AG09319 (cell line): ENCODE measurements around the gene RPL32.
"Not testable (repeated sequence)": the region's sequence is repeated elsewhere in the genome, so short reads cannot be mapped to it uniquely, and the experiment has no call there.

Experiments used
- DNase-seq: peaks from one replicate; pipeline ENCODE4 v3.0.0-alpha.2; 2010; ENCODE audit warnings: low read depth; ENCODE audit errors: extremely low read depth
- CTCF ChIP-seq: IDR thresholded peaks from 2 replicates; pipeline ENCODE4 v1.5.1; 2011; ENCODE audit warnings: low read depth, mild to moderate bottlenecking, inconsistent platforms, low read length, moderate library complexity

The RPL32 gene

GRCh38 chr3:12845811-12846210 is 4.4 kb upstream of the RPL32 start:
- TF ChIP-seq CTCF: no peak
- no peak for DNase-seq

GRCh38 chr3:12842469-12842868 is 1.1 kb upstream of the RPL32 start:
- DNase-seq: no peak
- no peak for TF ChIP-seq CTCF

GRCh38 chr3:12841970-12842328 is 584 bp upstream of the RPL32 start:
- no peak for TF ChIP-seq CTCF
- DNase-seq: no peak

GRCh38 chr3:12840591-12841148 is 695 bp downstream of the RPL32 start:
- no peak for DNase-seq
- TF ChIP-seq CTCF: no peak

- not testable (repeated sequence) for DNase-seq
Measured at GRCh38 chr3:12840148-12840547, 1.2 kb downstream of the RPL32 start.

GRCh38 chr3:12839156-12839946 is 2.0 kb downstream of the RPL32 start:
- DNase-seq: no peak
- TF ChIP-seq CTCF: no peak

- DNase-seq: no peak
- no peak for TF ChIP-seq CTCF
Measured at GRCh38 chr3:12838179-12838965, 3.0 kb downstream of the RPL32 start.
